Left lung (tissue), 10 donors: ENCODE measurements around the gene CDC42SE1. TPM values are rescaled to one million over a fixed set of nuclear protein-coding genes. Genes with fewer than 3 reads are reported as not detected.
A peak's percentile ranks its signal among the peaks of the same experiment; 100 is the strongest.

Experiments
- ATAC-seq: fragments of 200-7000 bp; cut with Tn5 transposase; one replicate; pipeline ENCODE4 v1.9.1; 2020; ENCODE audit warnings: moderate library complexity
- DNase-seq, 4 donors: peaks; one replicate each; pipeline ENCODE4 v3.0.0-alpha.2; 2013 to 2020
- H3K27ac ChIP-seq, 2 donors: fragments of 200-600 bp; sonication (generic) in 1 of 2; one replicate each; pipeline versions ENCODE4 v1.5.0 to v1.8.0; 2020 to 2021
- H3K27me3 ChIP-seq, 2 donors: fragments of 200-600 bp; sonication (generic) in 1 of 2; one replicate each; pipeline versions ENCODE4 v1.5.0 to v1.8.0; 2020 to 2021
- H3K36me3 ChIP-seq, 2 donors: fragments of 200-600 bp; sonication (generic) in 1 of 2; one replicate each; pipeline versions ENCODE4 v1.5.0 to v1.8.0; 2020 to 2021
- H3K4me1 ChIP-seq, 2 donors: fragments of 200-600 bp; one replicate each; pipeline ENCODE4 v1.8.0; 2021
- H3K4me3 ChIP-seq, 2 donors: fragments of 200-600 bp; sonication (generic) in 1 of 2; one replicate each; pipeline versions ENCODE4 v1.5.0 to v1.8.0; 2020 to 2021; ENCODE audit warnings: mild to moderate bottlenecking in 1 of 2
- H3K9me3 ChIP-seq, 2 donors: fragments of 200-600 bp; sonication (generic) in 1 of 2; one replicate each; pipeline versions ENCODE4 v1.5.0 to v1.8.0; 2020 to 2021
- CTCF ChIP-seq, 2 donors: fragments of 200-600 bp; sonication (generic) in 1 of 2; IDR thresholded peaks; one replicate each; pipeline versions ENCODE4 v1.5.0 to v1.8.0; 2021; ENCODE audit warnings: antibody characterized with exemption in 2 of 2
- intact Hi-C, 2 donors: fragments of 100-400 bp; cut with DNase I; formaldehyde crosslinking; loops; one replicate each; pipeline versions ENCODE4 v1.11.2 to v1.14.2; 2022
- polyA plus RNA-seq, 6 donors: library from polyadenylated mRNA; unstranded; fragments of 120-200 nt; gene quantifications; one replicate each; pipeline ENCODE4 v1.2.1, GENCODE V29; 2013; ENCODE audit not compliant: insufficient read length in 6 of 6
- total RNA-seq, 2 donors: library from RNA; stranded (reverse); fragmentation: NEBNext Ultra II Directional; extraction: Animal tissue kit (Norgen Biotek cat#: 25700); gene quantifications; one replicate each; pipeline ENCODE4 v1.2.1, GENCODE V29; 2021
- donor health status: DM: no; HTN: yes; CAD: no.
- donor health status: DM: no; HTN: no; CAD: no.

Gene CDC42SE1
- total and polyA plus RNA-seq, 8 donors: 99.1 to 133 (median 111) TPM

GRCh38 chr1:151006327-151007052, 52.9 kb downstream of the CDC42SE1 start, which contains the start of gene MINDY1:
Gene MINDY1 (minus strand): TSS chr1:151006902. CDS start chr1:151002617, 4,285 bp downstream.
- H3K27me3 ChIP-seq: no peaks in the 10 kb centered on the region
- TF ChIP-seq CTCF (IDR thresholded peaks at IDR 0.05): peak; percentile 27 to 38
- H3K4me3 ChIP-seq: peak within 1 kb of the TSS; percentile 58
- peak; percentile 72 to 88 (median 78) for DNase-seq
- H3K27ac ChIP-seq: peak within 1 kb of the TSS; percentile 94 to 96
- intact Hi-C loops: no loop called here
- peaks cover 40 to 87% of the 10 kb centered on the region in 2 donors for H3K4me1 ChIP-seq
- peak; percentile 66 for ATAC-seq
- H3K9me3 ChIP-seq: no peaks in the 10 kb centered on the region
- H3K36me3 ChIP-seq: no peaks in the 10 kb centered on the region

- intact Hi-C loops: no loop called here
- DNase-seq: no peak
- Histone ChIP-seq H3K4me1 (peaks cover 38 to 87% of the 10 kb centered on the region in 2 donors), H3K36me3 (no peaks in the 10 kb centered on the region), H3K27ac (peak overlapping the region; percentile 94 to 96), H3K9me3 (no peaks in the 10 kb centered on the region), H3K27me3 (no peaks in the 10 kb centered on the region), H3K4me3 (peak overlapping the region; percentile 58)
- TF ChIP-seq CTCF (IDR thresholded peaks at IDR 0.05): no peak
- ATAC-seq: no peak
These were observed 53.6 kb downstream of the CDC42SE1 start for GRCh38 chr1:151005729-151006319.

- H3K27me3 ChIP-seq: no peaks in the 10 kb centered on the region
- no peak for DNase-seq
- peak overlapping the region; percentile 4 to 87 for H3K27ac ChIP-seq
- H3K4me3 ChIP-seq: peak overlapping the region in 1 of 2 donors; percentile 20
- peaks cover 34 to 85% of the 10 kb centered on the region in 2 donors for H3K4me1 ChIP-seq
- peaks cover 0 to 16% of the 10 kb centered on the region in 2 donors for H3K36me3 ChIP-seq
- TF ChIP-seq CTCF (IDR thresholded peaks at IDR 0.05): no peak
- intact Hi-C loops: no loop called here
- H3K9me3 ChIP-seq: no peaks in the 10 kb centered on the region
- no peak for ATAC-seq
These were observed 56.2 kb downstream of the CDC42SE1 start for GRCh38 chr1:151003180-151003579.

GRCh38 chr1:151002611-151003010, 56.8 kb downstream of the CDC42SE1 start:
- Histone ChIP-seq H3K27me3 (no peaks in the 10 kb centered on the region), H3K36me3 (peaks cover 0 to 22% of the 10 kb centered on the region in 2 donors), H3K9me3 (no peaks in the 10 kb centered on the region), H3K4me3 (peak overlapping the region in 1 of 2 donors; percentile 20), H3K4me1 (peaks cover 31 to 79% of the 10 kb centered on the region in 2 donors), H3K27ac (peak overlapping the region in 1 of 2 donors; percentile 87)
- DNase-seq: no peak
- no peak for TF ChIP-seq CTCF (IDR thresholded peaks at IDR 0.05)
- intact Hi-C loops: no loop called here
- ATAC-seq: no peak

GRCh38 chr1:151002051-151002450, 57.4 kb downstream of the CDC42SE1 start:
- no peak for DNase-seq
- Histone ChIP-seq H3K9me3 (no peaks in the 10 kb centered on the region), H3K27ac (peak overlapping the region in 1 of 2 donors; percentile 87), H3K27me3 (no peaks in the 10 kb centered on the region), H3K4me1 (peaks cover 26 to 74% of the 10 kb centered on the region in 2 donors), H3K4me3 (no peak overlapping the region), H3K36me3 (peaks cover 0 to 28% of the 10 kb centered on the region in 2 donors)
- intact Hi-C loops: no loop called here
- no peak for ATAC-seq
- no peak for TF ChIP-seq CTCF (IDR thresholded peaks at IDR 0.05)
